WTC11 (cell line): ENCODE data around the gene OGDH. TPM values are rescaled to one million over a fixed set of nuclear protein-coding genes. Genes with fewer than 3 reads are reported as not detected.

Experiments used
- ATF1 ChIP-seq: sonication (generic); formaldehyde crosslinking; IDR thresholded peaks from 2 replicates; pipeline ENCODE4 v1.8.1; 2023; ENCODE audit warnings: mild to moderate bottlenecking, moderate library complexity, missing genetic modification reagents
- CREB1 ChIP-seq: sonication (generic); formaldehyde crosslinking; IDR thresholded peaks from 2 replicates; pipeline ENCODE4 v1.8.0; 2023; ENCODE audit warnings: mild to moderate bottlenecking, missing genetic modification reagents
- ELF4 ChIP-seq: sonication (generic); formaldehyde crosslinking; IDR thresholded peaks from 2 replicates; pipeline ENCODE4 v1.8.1; 2022; ENCODE audit warnings: low read depth, mild to moderate bottlenecking, moderate library complexity, missing genetic modification reagents
- ESRRA ChIP-seq: sonication (generic); formaldehyde crosslinking; IDR thresholded peaks from 2 replicates; pipeline ENCODE4 v1.8.1; 2022; ENCODE audit warnings: mild to moderate bottlenecking, missing genetic modification reagents, borderline replicate concordance
- FOXK1 ChIP-seq: sonication (generic); formaldehyde crosslinking; IDR thresholded peaks from 2 replicates; pipeline ENCODE4 v1.8.0; 2022; ENCODE audit warnings: mild to moderate bottlenecking, moderate library complexity, missing genetic modification reagents
- IRF2 ChIP-seq: sonication (generic); formaldehyde crosslinking; IDR thresholded peaks from 2 replicates; pipeline ENCODE4 v1.8.0; 2022; ENCODE audit warnings: low read depth, missing genetic modification reagents, borderline replicate concordance
- MYBL2 ChIP-seq: sonication (generic); formaldehyde crosslinking; IDR thresholded peaks from 2 replicates; pipeline ENCODE4 v1.8.1; 2023; ENCODE audit warnings: mild to moderate bottlenecking, moderate library complexity, missing genetic modification reagents
- NFYB ChIP-seq: sonication (generic); formaldehyde crosslinking; conservative IDR thresholded peaks from 2 replicates; pipeline ENCODE4 v1.8.0; 2022; ENCODE audit warnings: low read depth, missing genetic modification reagents
- NR2C2 ChIP-seq: sonication (generic); formaldehyde crosslinking; IDR thresholded peaks from 2 replicates; pipeline ENCODE4 v1.8.0; 2022; ENCODE audit warnings: mild to moderate bottlenecking, missing genetic modification reagents
- OVOL2 ChIP-seq: fragments of 250-450 bp; sonication (Bioruptor Pico); IDR thresholded peaks from 2 replicates; pipeline ENCODE4 v1.9.0; 2021; ENCODE audit warnings: mild to moderate bottlenecking, borderline replicate concordance
- SOX15 ChIP-seq: fragments of 250-450 bp; sonication (Bioruptor Pico); IDR thresholded peaks from 2 replicates; pipeline ENCODE4 v1.9.0; 2021; ENCODE audit warnings: mild to moderate bottlenecking
- TEAD1 ChIP-seq: sonication (generic); formaldehyde crosslinking; IDR thresholded peaks from 2 replicates; pipeline ENCODE4 v1.8.0; 2022; ENCODE audit warnings: mild to moderate bottlenecking, missing genetic modification reagents
- total RNA-seq: library from RNA; stranded (reverse); gene quantifications from 3 replicates; pipeline ENCODE4 v1.2.3, GENCODE V29; 2021
- TF ChIP-seq, protein P1 (sequence below): fragments of 250-450 bp; sonication (Bioruptor Pico); IDR thresholded peaks from 2 replicates; pipeline ENCODE4 v2.1.2; 2022; ENCODE audit warnings: mild to moderate bottlenecking, moderate library complexity
- TF ChIP-seq, protein P2 (sequence below): sonication (generic); formaldehyde crosslinking; IDR thresholded peaks from 2 replicates; pipeline ENCODE4 v1.8.0; 2022; ENCODE audit warnings: missing genetic modification reagents
- TF ChIP-seq, protein P3 (sequence below): sonication (generic); formaldehyde crosslinking; IDR thresholded peaks from 2 replicates; pipeline ENCODE4 v1.8.0; 2023; ENCODE audit warnings: missing genetic modification reagents
- TF ChIP-seq, protein P4 (sequence below): sonication (generic); formaldehyde crosslinking; IDR thresholded peaks from 2 replicates; pipeline ENCODE4 v1.8.0; 2023; ENCODE audit warnings: mild to moderate bottlenecking, missing genetic modification reagents
- TF ChIP-seq, protein P5 (sequence below): sonication (generic); formaldehyde crosslinking; IDR thresholded peaks from 2 replicates; pipeline ENCODE4 v1.8.1; 2023; ENCODE audit warnings: mild to moderate bottlenecking, missing genetic modification reagents
- TF ChIP-seq, protein P6 (sequence below): sonication (generic); formaldehyde crosslinking; IDR thresholded peaks from 2 replicates; pipeline ENCODE4 v1.8.1; 2022; ENCODE audit warnings: low read depth, mild to moderate bottlenecking, moderate library complexity, missing genetic modification reagents, borderline replicate concordance
- TF ChIP-seq, protein P7 (sequence below): sonication (generic); formaldehyde crosslinking; conservative IDR thresholded peaks from 2 replicates; pipeline ENCODE4 v1.8.1; 2022; ENCODE audit warnings: mild to moderate bottlenecking, missing genetic modification reagents
- TF ChIP-seq, protein P8 (sequence below): fragments of 250-450 bp; sonication (Bioruptor Pico); IDR thresholded peaks from 2 replicates; pipeline ENCODE4 v1.8.0; 2021; ENCODE audit warnings: mild to moderate bottlenecking
- TF ChIP-seq, protein P9 (sequence below): sonication (generic); formaldehyde crosslinking; IDR thresholded peaks from 2 replicates; pipeline ENCODE4 v1.8.1; 2023; ENCODE audit warnings: mild to moderate bottlenecking, missing genetic modification reagents

The OGDH gene
- total RNA-seq, 1 experiment from 2014 or later = 79.6 TPM

DNA sequence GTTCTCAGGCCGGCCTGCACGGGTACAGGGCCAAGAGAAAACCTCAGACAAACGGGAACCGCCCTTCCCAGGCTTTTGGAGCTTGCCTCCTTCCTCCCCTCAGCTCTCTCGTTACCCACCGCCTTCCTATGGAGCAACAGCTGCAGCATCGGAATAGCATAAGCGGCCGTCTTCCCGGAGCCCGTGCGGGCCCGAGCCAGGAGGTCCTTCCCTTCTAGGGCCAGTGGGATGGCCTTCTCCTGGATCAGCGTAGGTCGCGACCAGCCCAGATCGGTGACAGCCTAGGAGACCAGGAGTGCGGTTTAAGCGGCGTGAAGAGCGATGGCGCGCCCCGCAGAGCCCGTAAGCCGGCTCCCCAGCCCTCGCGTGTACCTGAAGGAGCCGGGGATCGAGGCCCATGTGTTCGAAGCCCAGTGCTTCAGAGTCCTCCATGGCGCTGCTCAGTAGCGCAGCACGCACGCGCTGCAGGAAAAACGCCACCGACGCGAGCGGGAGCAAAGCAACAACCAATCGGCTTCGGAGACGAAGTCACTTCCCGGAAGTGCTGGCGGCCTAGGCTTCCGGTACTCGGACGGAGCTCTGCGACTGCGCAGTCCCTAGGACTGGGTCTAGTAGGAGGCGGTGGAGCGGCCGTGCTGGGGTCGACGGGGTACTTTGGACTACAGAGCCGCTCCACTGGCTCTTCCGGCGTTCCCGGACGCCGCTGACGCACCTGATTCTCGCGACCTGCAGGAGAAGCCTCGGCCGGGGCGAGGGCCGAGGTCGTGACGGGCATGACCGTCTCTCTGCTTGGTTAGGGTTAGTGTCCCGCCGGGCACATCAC lies 32.8 kb upstream of the OGDH start, which contains the start of gene DDX56 (continued):
- TF ChIP-seq ESRRA (CRISPR knock-in tag) = peak; percentile 72; the same call in 1 of the 2 replicates
- TF ChIP-seq, protein P1, sequence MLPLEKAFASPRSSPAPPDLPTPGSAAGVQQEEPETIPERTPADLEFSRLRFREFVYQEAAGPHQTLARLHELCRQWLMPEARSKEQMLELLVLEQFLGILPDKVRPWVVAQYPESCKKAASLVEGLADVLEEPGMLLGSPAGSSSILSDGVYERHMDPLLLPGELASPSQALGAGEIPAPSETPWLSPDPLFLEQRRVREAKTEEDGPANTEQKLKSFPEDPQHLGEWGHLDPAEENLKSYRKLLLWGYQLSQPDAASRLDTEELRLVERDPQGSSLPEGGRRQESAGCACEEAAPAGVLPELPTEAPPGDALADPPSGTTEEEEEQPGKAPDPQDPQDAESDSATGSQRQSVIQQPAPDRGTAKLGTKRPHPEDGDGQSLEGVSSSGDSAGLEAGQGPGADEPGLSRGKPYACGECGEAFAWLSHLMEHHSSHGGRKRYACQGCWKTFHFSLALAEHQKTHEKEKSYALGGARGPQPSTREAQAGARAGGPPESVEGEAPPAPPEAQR = no peak
- no peak; the same call in 1 of the 2 replicates for TF ChIP-seq NR2C2 (CRISPR knock-in tag)
- no peak for TF ChIP-seq ELF4 (CRISPR knock-in tag)
- TF ChIP-seq ATF1 (CRISPR knock-in tag) = no peak
- peak; percentile 88 for TF ChIP-seq CREB1 (CRISPR knock-in tag)
- TF ChIP-seq MYBL2 (CRISPR knock-in tag) = peak; percentile 85
- TF ChIP-seq FOXK1 = peak; percentile 90; the same call in 1 of the 2 replicates
- TF ChIP-seq NFYB (CRISPR knock-in tag) = peak; percentile 52; the same call in 1 of the 2 replicates
- no peak for TF ChIP-seq OVOL2 (CRISPR knock-in tag)
- TF ChIP-seq, protein P2, sequence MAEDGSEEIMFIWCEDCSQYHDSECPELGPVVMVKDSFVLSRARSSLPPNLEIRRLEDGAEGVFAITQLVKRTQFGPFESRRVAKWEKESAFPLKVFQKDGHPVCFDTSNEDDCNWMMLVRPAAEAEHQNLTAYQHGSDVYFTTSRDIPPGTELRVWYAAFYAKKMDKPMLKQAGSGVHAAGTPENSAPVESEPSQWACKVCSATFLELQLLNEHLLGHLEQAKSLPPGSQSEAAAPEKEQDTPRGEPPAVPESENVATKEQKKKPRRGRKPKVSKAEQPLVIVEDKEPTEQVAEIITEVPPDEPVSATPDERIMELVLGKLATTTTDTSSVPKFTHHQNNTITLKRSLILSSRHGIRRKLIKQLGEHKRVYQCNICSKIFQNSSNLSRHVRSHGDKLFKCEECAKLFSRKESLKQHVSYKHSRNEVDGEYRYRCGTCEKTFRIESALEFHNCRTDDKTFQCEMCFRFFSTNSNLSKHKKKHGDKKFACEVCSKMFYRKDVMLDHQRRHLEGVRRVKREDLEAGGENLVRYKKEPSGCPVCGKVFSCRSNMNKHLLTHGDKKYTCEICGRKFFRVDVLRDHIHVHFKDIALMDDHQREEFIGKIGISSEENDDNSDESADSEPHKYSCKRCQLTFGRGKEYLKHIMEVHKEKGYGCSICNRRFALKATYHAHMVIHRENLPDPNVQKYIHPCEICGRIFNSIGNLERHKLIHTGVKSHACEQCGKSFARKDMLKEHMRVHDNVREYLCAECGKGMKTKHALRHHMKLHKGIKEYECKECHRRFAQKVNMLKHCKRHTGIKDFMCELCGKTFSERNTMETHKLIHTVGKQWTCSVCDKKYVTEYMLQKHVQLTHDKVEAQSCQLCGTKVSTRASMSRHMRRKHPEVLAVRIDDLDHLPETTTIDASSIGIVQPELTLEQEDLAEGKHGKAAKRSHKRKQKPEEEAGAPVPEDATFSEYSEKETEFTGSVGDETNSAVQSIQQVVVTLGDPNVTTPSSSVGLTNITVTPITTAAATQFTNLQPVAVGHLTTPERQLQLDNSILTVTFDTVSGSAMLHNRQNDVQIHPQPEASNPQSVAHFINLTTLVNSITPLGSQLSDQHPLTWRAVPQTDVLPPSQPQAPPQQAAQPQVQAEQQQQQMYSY (CRISPR knock-in tag) = no peak
- TF ChIP-seq, protein P3, sequence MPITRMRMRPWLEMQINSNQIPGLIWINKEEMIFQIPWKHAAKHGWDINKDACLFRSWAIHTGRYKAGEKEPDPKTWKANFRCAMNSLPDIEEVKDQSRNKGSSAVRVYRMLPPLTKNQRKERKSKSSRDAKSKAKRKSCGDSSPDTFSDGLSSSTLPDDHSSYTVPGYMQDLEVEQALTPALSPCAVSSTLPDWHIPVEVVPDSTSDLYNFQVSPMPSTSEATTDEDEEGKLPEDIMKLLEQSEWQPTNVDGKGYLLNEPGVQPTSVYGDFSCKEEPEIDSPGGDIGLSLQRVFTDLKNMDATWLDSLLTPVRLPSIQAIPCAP (CRISPR knock-in tag) = 0 out of 2 replicates have a peak, but pooled peaks have one; percentile 72
- peak; percentile 76; the same call in 1 of the 2 replicates for TF ChIP-seq TEAD1
- TF ChIP-seq, protein P4, sequence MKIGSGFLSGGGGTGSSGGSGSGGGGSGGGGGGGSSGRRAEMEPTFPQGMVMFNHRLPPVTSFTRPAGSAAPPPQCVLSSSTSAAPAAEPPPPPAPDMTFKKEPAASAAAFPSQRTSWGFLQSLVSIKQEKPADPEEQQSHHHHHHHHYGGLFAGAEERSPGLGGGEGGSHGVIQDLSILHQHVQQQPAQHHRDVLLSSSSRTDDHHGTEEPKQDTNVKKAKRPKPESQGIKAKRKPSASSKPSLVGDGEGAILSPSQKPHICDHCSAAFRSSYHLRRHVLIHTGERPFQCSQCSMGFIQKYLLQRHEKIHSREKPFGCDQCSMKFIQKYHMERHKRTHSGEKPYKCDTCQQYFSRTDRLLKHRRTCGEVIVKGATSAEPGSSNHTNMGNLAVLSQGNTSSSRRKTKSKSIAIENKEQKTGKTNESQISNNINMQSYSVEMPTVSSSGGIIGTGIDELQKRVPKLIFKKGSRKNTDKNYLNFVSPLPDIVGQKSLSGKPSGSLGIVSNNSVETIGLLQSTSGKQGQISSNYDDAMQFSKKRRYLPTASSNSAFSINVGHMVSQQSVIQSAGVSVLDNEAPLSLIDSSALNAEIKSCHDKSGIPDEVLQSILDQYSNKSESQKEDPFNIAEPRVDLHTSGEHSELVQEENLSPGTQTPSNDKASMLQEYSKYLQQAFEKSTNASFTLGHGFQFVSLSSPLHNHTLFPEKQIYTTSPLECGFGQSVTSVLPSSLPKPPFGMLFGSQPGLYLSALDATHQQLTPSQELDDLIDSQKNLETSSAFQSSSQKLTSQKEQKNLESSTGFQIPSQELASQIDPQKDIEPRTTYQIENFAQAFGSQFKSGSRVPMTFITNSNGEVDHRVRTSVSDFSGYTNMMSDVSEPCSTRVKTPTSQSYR = no peak
- TF ChIP-seq, protein P5, sequence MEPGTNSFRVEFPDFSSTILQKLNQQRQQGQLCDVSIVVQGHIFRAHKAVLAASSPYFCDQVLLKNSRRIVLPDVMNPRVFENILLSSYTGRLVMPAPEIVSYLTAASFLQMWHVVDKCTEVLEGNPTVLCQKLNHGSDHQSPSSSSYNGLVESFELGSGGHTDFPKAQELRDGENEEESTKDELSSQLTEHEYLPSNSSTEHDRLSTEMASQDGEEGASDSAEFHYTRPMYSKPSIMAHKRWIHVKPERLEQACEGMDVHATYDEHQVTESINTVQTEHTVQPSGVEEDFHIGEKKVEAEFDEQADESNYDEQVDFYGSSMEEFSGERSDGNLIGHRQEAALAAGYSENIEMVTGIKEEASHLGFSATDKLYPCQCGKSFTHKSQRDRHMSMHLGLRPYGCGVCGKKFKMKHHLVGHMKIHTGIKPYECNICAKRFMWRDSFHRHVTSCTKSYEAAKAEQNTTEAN (CRISPR knock-in tag) = peak; percentile 89
- TF ChIP-seq, protein P6, sequence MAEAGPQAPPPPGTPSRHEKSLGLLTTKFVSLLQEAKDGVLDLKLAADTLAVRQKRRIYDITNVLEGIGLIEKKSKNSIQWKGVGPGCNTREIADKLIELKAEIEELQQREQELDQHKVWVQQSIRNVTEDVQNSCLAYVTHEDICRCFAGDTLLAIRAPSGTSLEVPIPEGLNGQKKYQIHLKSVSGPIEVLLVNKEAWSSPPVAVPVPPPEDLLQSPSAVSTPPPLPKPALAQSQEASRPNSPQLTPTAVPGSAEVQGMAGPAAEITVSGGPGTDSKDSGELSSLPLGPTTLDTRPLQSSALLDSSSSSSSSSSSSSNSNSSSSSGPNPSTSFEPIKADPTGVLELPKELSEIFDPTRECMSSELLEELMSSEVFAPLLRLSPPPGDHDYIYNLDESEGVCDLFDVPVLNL (CRISPR knock-in tag) = no peak
- TF ChIP-seq, protein P7, sequence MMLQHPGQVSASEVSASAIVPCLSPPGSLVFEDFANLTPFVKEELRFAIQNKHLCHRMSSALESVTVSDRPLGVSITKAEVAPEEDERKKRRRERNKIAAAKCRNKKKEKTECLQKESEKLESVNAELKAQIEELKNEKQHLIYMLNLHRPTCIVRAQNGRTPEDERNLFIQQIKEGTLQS = no peak
- no peak for TF ChIP-seq SOX15 (CRISPR knock-in tag)
- TF ChIP-seq, protein P8, sequence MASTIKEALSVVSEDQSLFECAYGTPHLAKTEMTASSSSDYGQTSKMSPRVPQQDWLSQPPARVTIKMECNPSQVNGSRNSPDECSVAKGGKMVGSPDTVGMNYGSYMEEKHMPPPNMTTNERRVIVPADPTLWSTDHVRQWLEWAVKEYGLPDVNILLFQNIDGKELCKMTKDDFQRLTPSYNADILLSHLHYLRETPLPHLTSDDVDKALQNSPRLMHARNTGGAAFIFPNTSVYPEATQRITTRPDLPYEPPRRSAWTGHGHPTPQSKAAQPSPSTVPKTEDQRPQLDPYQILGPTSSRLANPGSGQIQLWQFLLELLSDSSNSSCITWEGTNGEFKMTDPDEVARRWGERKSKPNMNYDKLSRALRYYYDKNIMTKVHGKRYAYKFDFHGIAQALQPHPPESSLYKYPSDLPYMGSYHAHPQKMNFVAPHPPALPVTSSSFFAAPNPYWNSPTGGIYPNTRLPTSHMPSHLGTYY = no peak
- no peak for TF ChIP-seq IRF2
- TF ChIP-seq, protein P9, sequence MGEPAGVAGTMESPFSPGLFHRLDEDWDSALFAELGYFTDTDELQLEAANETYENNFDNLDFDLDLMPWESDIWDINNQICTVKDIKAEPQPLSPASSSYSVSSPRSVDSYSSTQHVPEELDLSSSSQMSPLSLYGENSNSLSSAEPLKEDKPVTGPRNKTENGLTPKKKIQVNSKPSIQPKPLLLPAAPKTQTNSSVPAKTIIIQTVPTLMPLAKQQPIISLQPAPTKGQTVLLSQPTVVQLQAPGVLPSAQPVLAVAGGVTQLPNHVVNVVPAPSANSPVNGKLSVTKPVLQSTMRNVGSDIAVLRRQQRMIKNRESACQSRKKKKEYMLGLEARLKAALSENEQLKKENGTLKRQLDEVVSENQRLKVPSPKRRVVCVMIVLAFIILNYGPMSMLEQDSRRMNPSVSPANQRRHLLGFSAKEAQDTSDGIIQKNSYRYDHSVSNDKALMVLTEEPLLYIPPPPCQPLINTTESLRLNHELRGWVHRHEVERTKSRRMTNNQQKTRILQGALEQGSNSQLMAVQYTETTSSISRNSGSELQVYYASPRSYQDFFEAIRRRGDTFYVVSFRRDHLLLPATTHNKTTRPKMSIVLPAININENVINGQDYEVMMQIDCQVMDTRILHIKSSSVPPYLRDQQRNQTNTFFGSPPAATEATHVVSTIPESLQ = no peak
